Measurements from ENCODE around the gene TMEM186. TPM values are rescaled to one million over a fixed set of nuclear protein-coding genes. Genes with fewer than 3 reads are reported as not detected.

TMEM186 gene
- total and polyA plus RNA-seq, 2 experiments from 2014 or later = 4.9 to 10.8 TPM

DNA sequence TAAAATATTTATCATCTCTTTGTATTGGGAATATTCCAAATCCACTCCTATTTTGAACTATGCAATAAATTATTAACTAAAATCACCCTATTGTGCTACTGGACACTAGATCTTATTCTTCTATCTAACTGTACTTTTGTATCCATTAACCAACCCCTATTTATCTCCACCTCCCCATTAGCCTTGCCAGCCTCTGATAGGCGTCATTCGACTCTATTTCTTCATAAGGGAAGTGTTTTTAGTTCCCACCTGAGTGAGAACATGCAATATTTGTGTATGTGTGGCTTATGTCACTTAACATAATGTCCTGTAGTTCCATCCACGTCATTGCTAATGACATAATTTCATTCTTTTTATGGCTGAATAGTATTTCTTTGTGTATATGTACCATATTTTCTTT lies 23.9 kb downstream of the TMEM186 start:
- Histone ChIP-seq H3K4me1 (ENCODE audit: insufficient read depth) (no peaks in the 10 kb centered on the region), H4K20me1 (ENCODE audit: insufficient read depth) (no peaks in the 10 kb centered on the region), H3K79me2 (ENCODE audit: insufficient read depth) (no peaks in the 10 kb centered on the region), H3K9me3 (ENCODE audit: low read depth) (no peaks in the 10 kb centered on the region), H3K4me2 (ENCODE audit: unreplicated experiment) (no peak overlapping the region), H3K4me3 (no peak overlapping the region), H3K9ac (no peak overlapping the region), H3F3A (ENCODE audit: insufficient read depth) (no peaks in the 10 kb centered on the region), H3K27ac (no peak overlapping the region), H3K9me2 (ENCODE audit: insufficient read depth) (no peaks in the 10 kb centered on the region), H3K27me3 (replicated peaks; ENCODE audit: insufficient read depth) (no peaks in the 10 kb centered on the region), H3K36me3 (ENCODE audit: low read depth) (no peaks in the 10 kb centered on the region; the same call in 1 of the 2 replicates), H2AFZ (no peak overlapping the region)
- TF ChIP-seq EZH2phosphoT487 (IDR thresholded peaks at IDR 0.05; ENCODE audit: insufficient read depth, low read depth) (no peak), EZH2 (IDR thresholded peaks at IDR 0.05; ENCODE audit: insufficient read depth, poor library complexity, severe bottlenecking) (no peak)
- WGBS, 2 experiments (ENCODE audit: low coverage in 1 of 2, low lambda C conversion rate in 2 of 2, missing lambda C conversion rate in 2 of 2) = 49 to 69% methylated on average over 3 of the region's 3 CpGs
- in situ Hi-C loops (cut with MboI) = no loop called here
- no peak for DNase-seq

GRCh38 chr16:8768692-8769091 lies 28.7 kb downstream of the TMEM186 start:
- Histone ChIP-seq H3F3A (ENCODE audit: insufficient read depth) (no peaks in the 10 kb centered on the region), H3K9me2 (ENCODE audit: insufficient read depth) (no peaks in the 10 kb centered on the region), H3K36me3 (ENCODE audit: low read depth) (no peaks in the 10 kb centered on the region), H3K27ac (no peak overlapping the region), H3K4me1 (ENCODE audit: insufficient read depth) (no peaks in the 10 kb centered on the region), H3K4me3 (no peak overlapping the region), H3K9me3 (ENCODE audit: low read depth) (no peaks in the 10 kb centered on the region), H3K4me2 (ENCODE audit: unreplicated experiment) (no peak overlapping the region), H2AFZ (no peak overlapping the region), H3K9ac (no peak overlapping the region), H4K20me1 (ENCODE audit: insufficient read depth) (no peaks in the 10 kb centered on the region), H3K79me2 (ENCODE audit: insufficient read depth) (no peaks in the 10 kb centered on the region), H3K27me3 (replicated peaks; ENCODE audit: insufficient read depth) (no peaks in the 10 kb centered on the region)
- WGBS, 2 experiments (ENCODE audit: low coverage in 1 of 2, low lambda C conversion rate in 2 of 2, missing lambda C conversion rate in 2 of 2) = 73 to 77% methylated on average over 12 of the region's 12 CpGs
- TF ChIP-seq EZH2phosphoT487 (IDR thresholded peaks at IDR 0.05; ENCODE audit: insufficient read depth, low read depth) (no peak), EZH2 (IDR thresholded peaks at IDR 0.05; ENCODE audit: insufficient read depth, poor library complexity, severe bottlenecking) (no peak)
- in situ Hi-C loops (cut with MboI) = no loop called here
- no peak for DNase-seq

GRCh38 chr16:8768283-8768682 lies 29.2 kb downstream of the TMEM186 start:
- Histone ChIP-seq H3K9me3 (ENCODE audit: low read depth) (no peaks in the 10 kb centered on the region), H3K4me2 (ENCODE audit: unreplicated experiment) (no peak overlapping the region), H3K27ac (no peak overlapping the region), H3K79me2 (ENCODE audit: insufficient read depth) (no peaks in the 10 kb centered on the region), H3F3A (ENCODE audit: insufficient read depth) (no peaks in the 10 kb centered on the region), H3K9ac (no peak overlapping the region), H3K27me3 (replicated peaks; ENCODE audit: insufficient read depth) (no peaks in the 10 kb centered on the region), H3K36me3 (ENCODE audit: low read depth) (no peaks in the 10 kb centered on the region), H3K9me2 (ENCODE audit: insufficient read depth) (no peaks in the 10 kb centered on the region), H3K4me3 (no peak overlapping the region), H4K20me1 (ENCODE audit: insufficient read depth) (no peaks in the 10 kb centered on the region), H2AFZ (no peak overlapping the region), H3K4me1 (ENCODE audit: insufficient read depth) (no peaks in the 10 kb centered on the region)
- no peak for TF ChIP-seq EZH2phosphoT487 (IDR thresholded peaks at IDR 0.05; ENCODE audit: insufficient read depth, low read depth)
- no peak for TF ChIP-seq EZH2 (IDR thresholded peaks at IDR 0.05; ENCODE audit: insufficient read depth, poor library complexity, severe bottlenecking)
- 76 to 78% methylated on average over 12 of the region's 12 CpGs for WGBS, 2 experiments (ENCODE audit: low coverage in 1 of 2, low lambda C conversion rate in 2 of 2, missing lambda C conversion rate in 2 of 2)
- in situ Hi-C loops (cut with MboI) = no loop called here
- no peak for DNase-seq

DNA sequence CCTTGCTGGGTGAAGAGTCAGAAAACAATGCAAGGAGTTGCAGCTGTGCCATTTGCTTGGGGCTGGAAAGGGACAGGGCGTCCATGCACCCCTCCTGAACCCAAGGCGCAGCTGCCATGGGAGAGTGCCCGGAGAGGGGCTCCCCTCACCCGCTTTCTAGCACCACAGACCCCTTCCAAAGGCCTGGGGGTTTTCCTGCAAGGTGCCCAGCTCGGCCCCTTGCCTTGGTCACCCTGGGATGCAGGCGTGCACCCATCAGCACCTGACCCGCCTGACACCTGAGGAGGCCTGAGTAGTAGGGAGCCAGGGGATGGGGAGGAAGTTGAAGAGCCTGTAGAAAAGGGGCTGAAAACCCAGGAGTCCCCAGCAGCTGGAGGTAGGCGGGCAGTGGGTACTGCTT lies 30.3 kb downstream of the TMEM186 start:
- H3K9me2 ChIP-seq (ENCODE audit: insufficient read depth) = no peaks in the 10 kb centered on the region
- H3K4me1 ChIP-seq (ENCODE audit: insufficient read depth) = no peaks in the 10 kb centered on the region
- no peak overlapping the region for H3K4me2 ChIP-seq (ENCODE audit: unreplicated experiment)
- H3K27me3 ChIP-seq (replicated peaks; ENCODE audit: insufficient read depth) = no peaks in the 10 kb centered on the region
- no peaks in the 10 kb centered on the region for H3K79me2 ChIP-seq (ENCODE audit: insufficient read depth)
- TF ChIP-seq EZH2 (IDR thresholded peaks at IDR 0.05; ENCODE audit: insufficient read depth, poor library complexity, severe bottlenecking) (no peak), EZH2phosphoT487 (IDR thresholded peaks at IDR 0.05; ENCODE audit: insufficient read depth, low read depth) (no peak)
- DNase-seq = no peak
- H3K9ac ChIP-seq = no peak overlapping the region
- no peaks in the 10 kb centered on the region for H4K20me1 ChIP-seq (ENCODE audit: insufficient read depth)
- H3K36me3 ChIP-seq (ENCODE audit: low read depth) = no peaks in the 10 kb centered on the region
- H2AFZ ChIP-seq = no peak overlapping the region
- H3F3A ChIP-seq (ENCODE audit: insufficient read depth) = no peaks in the 10 kb centered on the region
- in situ Hi-C loops (cut with MboI) = no loop called here
- no peak overlapping the region for H3K27ac ChIP-seq
- WGBS, 2 experiments (ENCODE audit: low coverage in 1 of 2, low lambda C conversion rate in 2 of 2, missing lambda C conversion rate in 2 of 2) = 73 to 77% methylated on average over 8 of the region's 8 CpGs
- no peaks in the 10 kb centered on the region for H3K9me3 ChIP-seq (ENCODE audit: low read depth)
- no peak overlapping the region for H3K4me3 ChIP-seq

Measured in GM23248 (cell line).